GM21381 (cell line): Measurements from ENCODE around the gene TUBE1.
"Not testable (repeated sequence)": the region's sequence is repeated elsewhere in the genome, so short reads cannot be mapped to it uniquely, and the experiment has no call there.

Source experiments
- ATAC-seq: cut with Tn5 transposase; IDR thresholded peaks from one replicate; pipeline ENCODE4 v1.9.1; 2021; ENCODE audit warnings: mild to moderate bottlenecking, moderate library complexity; ENCODE audit not compliant: unreplicated experiment

The TUBE1 gene

GRCh38 chr6:112065426-112065986 lies 21.8 kb downstream of the TUBE1 start:
- no peak for ATAC-seq

- no peak for ATAC-seq
These were observed 24.3 kb downstream of the TUBE1 start for GRCh38 chr6:112062966-112063365.

GRCh38 chr6:112061605-112062004 lies 25.7 kb downstream of the TUBE1 start:
- ATAC-seq = no peak

GRCh38 chr6:112058243-112059032 lies 28.8 kb downstream of the TUBE1 start:
- ATAC-seq = no peak

GRCh38 chr6:112054555-112055190 lies 32.6 kb downstream of the TUBE1 start:
- ATAC-seq = no peak

- ATAC-seq = no peak
These were observed 33.3 kb downstream of the TUBE1 start, which contains the start of gene CCN6 for GRCh38 chr6:112054001-112054400. Gene CCN6 (plus strand): TSS chr6:112054104. CDS start chr6:112054358, 254 bp downstream.

- not testable (repeated sequence) for ATAC-seq
These were observed 36.0 kb downstream of the TUBE1 start for GRCh38 chr6:112051251-112051740.

GRCh38 chr6:112050429-112050828 lies 36.9 kb downstream of the TUBE1 start:
- ATAC-seq = no peak

GRCh38 chr6:112049996-112050395 lies 37.3 kb downstream of the TUBE1 start:
- ATAC-seq = no peak

- no peak for ATAC-seq
These were observed 38.1 kb downstream of the TUBE1 start for GRCh38 chr6:112049026-112049799.

- not testable (repeated sequence) for ATAC-seq
These were observed 39.8 kb downstream of the TUBE1 start for GRCh38 chr6:112047523-112047922.

- no peak for ATAC-seq
These were observed 42.4 kb downstream of the TUBE1 start for GRCh38 chr6:112044856-112045255.

GRCh38 chr6:112044196-112044595 lies 43.1 kb downstream of the TUBE1 start:
- ATAC-seq = no peak

- ATAC-seq = peak; percentile 91
These were observed 44.0 kb downstream of the TUBE1 start for GRCh38 chr6:112043032-112044007.

GRCh38 chr6:112041535-112041934 lies 45.7 kb downstream of the TUBE1 start:
- no peak for ATAC-seq

- ATAC-seq = no peak
These were observed 46.3 kb downstream of the TUBE1 start for GRCh38 chr6:112040956-112041355.

GRCh38 chr6:112039431-112039770 lies 47.9 kb downstream of the TUBE1 start:
- ATAC-seq = no peak

GRCh38 chr6:112038756-112039430 lies 48.4 kb downstream of the TUBE1 start:
- no peak for ATAC-seq

GRCh38 chr6:112038268-112038667 lies 49.0 kb downstream of the TUBE1 start:
- ATAC-seq = no peak
